Measurements from ENCODE around the gene WNT10A.

The WNT10A gene

DNA sequence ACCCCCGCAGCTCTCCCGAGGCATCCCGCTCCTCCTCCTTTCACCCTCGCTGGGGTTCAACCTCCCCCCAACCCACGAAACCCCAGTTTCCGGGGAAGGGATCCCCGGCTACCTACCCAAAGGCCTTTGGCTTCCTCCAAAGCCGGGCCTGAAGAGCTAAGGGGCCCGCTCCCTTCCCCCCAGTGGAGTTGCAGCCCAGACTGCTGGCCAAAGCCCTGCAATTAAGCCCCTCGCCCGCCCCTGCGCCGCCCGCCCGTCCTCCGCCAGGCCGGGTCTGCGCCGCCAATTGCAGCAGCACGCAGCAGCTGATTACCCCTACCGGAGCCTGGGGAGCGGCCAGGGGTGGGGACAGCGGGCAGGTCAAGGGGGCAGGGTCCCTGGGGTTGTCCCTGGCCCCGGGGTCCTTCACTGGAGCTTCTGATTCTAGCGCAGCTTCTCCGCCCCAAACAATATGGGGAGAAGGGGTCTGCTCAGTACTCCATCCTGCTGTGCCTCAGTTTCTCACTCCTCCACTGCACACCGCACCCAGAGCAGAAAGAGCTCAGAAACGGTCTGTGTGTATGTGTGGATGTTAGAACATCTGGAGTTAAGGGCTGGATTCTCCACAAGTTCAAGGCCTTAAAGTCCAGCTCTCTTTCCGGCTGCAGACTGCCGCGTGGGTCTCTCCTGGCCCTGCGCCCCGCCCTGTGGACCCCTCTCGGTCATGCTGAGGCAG lies 16.9 kb downstream of the WNT10A start:
- Histone ChIP-seq H3K4me3 (ENCODE audit: low read length) (no peak overlapping the region), H3K36me3 (ENCODE audit: insufficient read depth, low read length) (no peaks in the 10 kb centered on the region), H3K4me2 (ENCODE audit: low read length) (no peak overlapping the region), H3K9me3 (replicated peaks; ENCODE audit: low read length) (no peaks in the 10 kb centered on the region), H3K4me1 (ENCODE audit: control insufficient read depth, insufficient read depth, low read length) (peaks cover 15% of the 10 kb centered on the region), H3K27me3 (ENCODE audit: control insufficient read depth, insufficient read depth, low read length) (peaks cover 85% of the 10 kb centered on the region), H3K9ac (ENCODE audit: low read depth, low read length) (no peak overlapping the region)

DNA sequence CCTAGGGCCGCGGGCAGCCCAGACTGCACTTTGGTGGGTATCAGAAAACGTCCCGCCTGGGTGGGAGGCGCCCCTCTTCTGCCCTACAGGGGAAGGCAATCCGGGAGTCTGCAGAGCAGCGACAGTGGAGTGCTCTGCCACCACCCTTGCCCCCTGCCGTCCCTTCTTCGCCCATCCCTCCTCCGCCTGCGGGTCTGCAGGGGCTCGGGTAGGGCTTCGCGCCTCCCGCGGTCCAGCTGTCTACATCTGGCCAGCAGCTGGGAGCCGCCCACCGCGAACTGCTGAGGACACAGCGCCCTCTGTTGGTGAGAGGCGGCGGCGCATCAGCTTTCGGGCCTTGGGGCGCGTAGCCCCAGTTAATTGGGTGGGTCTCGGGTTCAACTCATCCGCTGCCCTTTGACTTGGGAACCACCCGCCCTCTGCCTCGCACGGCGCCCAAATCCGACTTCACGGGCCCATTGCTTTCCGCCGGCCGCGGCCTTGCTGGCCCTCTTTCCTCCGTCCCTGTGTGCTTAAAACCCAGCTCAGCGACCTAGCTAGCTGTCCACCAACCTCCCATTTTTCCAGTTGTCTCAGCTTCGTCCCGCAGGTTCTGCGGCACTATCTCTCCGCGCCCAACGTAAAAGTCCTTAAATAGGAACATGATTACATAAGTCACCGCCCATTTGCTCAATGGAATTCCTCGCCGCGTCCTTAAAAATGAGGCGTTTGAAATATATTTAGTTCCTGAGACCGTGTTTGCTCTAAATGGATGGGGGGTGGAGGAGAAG lies 17.6 kb downstream of the WNT10A start:
- peaks cover 86% of the 10 kb centered on the region for H3K27me3 ChIP-seq (ENCODE audit: control insufficient read depth, insufficient read depth, low read length)
- no peaks in the 10 kb centered on the region for H3K36me3 ChIP-seq (ENCODE audit: insufficient read depth, low read length)
- H3K4me1 ChIP-seq (ENCODE audit: control insufficient read depth, insufficient read depth, low read length) = peaks cover 8% of the 10 kb centered on the region
- H3K9me3 ChIP-seq (replicated peaks; ENCODE audit: low read length) = no peaks in the 10 kb centered on the region
- no peak overlapping the region for H3K4me3 ChIP-seq (ENCODE audit: low read length)
- H3K4me2 ChIP-seq (ENCODE audit: low read length) = peak overlapping the region; percentile 40
- no peak overlapping the region for H3K9ac ChIP-seq (ENCODE audit: low read depth, low read length)

DNA sequence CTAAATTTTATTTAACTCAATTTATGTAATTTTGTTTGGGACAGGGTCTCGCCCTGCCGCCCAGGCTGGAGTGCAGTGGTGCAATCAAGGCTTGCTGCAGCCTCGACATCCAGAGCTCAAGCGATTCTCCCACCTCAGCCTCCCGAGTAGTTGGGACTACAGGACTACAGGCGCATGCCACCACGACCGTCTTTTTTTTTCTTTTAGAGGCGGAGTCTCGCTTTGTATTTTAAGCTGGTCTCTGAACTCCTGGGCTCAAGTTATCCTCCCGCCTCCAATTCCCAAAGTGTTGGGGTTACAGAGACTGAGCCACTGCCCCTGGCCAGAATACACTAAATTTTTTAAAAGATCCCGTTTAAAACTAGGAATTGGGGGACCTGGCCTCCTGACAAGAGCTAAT lies 18.5 kb downstream of the WNT10A start:
- H3K4me1 ChIP-seq (ENCODE audit: control insufficient read depth, insufficient read depth, low read length) = peaks cover 7% of the 10 kb centered on the region
- no peaks in the 10 kb centered on the region for H3K9me3 ChIP-seq (replicated peaks; ENCODE audit: low read length)
- no peaks in the 10 kb centered on the region for H3K36me3 ChIP-seq (ENCODE audit: insufficient read depth, low read length)
- H3K9ac ChIP-seq (ENCODE audit: low read depth, low read length) = no peak overlapping the region
- peaks cover 84% of the 10 kb centered on the region for H3K27me3 ChIP-seq (ENCODE audit: control insufficient read depth, insufficient read depth, low read length)
- H3K4me2 ChIP-seq (ENCODE audit: low read length) = no peak overlapping the region
- no peak overlapping the region for H3K4me3 ChIP-seq (ENCODE audit: low read length)

DNA sequence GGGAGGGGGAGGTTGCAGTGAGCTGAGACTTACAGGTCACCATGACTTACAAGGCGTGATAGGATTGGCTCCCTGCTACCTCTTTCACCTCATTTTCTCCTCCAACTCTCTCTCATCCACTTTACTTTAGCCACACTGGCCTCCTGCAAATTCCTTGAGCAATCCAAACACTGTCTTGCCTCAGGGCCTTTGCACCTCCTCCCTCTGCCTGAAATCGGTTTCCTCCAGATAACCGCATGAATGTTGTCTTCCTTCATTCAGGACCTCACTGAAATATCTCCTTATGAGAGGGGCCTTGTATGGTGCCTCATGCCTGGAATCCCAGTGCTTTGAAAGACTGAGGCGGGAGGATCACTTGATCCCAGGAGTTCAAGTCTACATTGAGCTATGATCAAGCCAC lies 21.8 kb downstream of the WNT10A start:
- H3K4me2 ChIP-seq (ENCODE audit: low read length) = no peak overlapping the region
- H3K9me3 ChIP-seq (replicated peaks; ENCODE audit: low read length) = no peaks in the 10 kb centered on the region
- no peaks in the 10 kb centered on the region for H3K4me1 ChIP-seq (ENCODE audit: control insufficient read depth, insufficient read depth, low read length)
- H3K36me3 ChIP-seq (ENCODE audit: insufficient read depth, low read length) = no peaks in the 10 kb centered on the region
- no peak overlapping the region for H3K4me3 ChIP-seq (ENCODE audit: low read length)
- peaks cover 76% of the 10 kb centered on the region for H3K27me3 ChIP-seq (ENCODE audit: control insufficient read depth, insufficient read depth, low read length)
- H3K9ac ChIP-seq (ENCODE audit: low read depth, low read length) = no peak overlapping the region

DNA sequence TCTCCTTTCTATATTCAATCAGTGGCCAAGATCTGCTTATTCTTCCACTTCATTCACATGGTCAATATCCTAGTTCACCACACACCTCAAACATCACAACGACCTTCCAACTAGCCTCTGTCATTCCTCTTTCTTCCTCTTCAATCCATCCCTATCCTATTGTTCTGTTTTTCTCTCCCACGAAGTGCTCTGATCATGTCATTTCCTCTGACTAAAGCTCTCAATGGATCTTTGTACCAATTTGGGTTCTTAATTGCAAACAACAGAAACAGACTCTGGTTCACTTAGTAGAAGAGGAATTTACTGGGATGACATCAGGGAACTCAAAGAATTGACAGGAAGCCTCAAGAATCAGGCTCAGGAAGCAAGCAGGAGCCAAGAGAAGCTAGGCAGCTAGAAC lies 23.5 kb downstream of the WNT10A start:
- Histone ChIP-seq H3K9ac (ENCODE audit: low read depth, low read length) (no peak overlapping the region), H3K4me1 (ENCODE audit: control insufficient read depth, insufficient read depth, low read length) (peaks cover 8% of the 10 kb centered on the region), H3K36me3 (ENCODE audit: insufficient read depth, low read length) (no peaks in the 10 kb centered on the region), H3K4me3 (ENCODE audit: low read length) (no peak overlapping the region), H3K27me3 (ENCODE audit: control insufficient read depth, insufficient read depth, low read length) (peaks cover 61% of the 10 kb centered on the region), H3K9me3 (replicated peaks; ENCODE audit: low read length) (no peaks in the 10 kb centered on the region), H3K4me2 (ENCODE audit: low read length) (no peak overlapping the region)

DNA sequence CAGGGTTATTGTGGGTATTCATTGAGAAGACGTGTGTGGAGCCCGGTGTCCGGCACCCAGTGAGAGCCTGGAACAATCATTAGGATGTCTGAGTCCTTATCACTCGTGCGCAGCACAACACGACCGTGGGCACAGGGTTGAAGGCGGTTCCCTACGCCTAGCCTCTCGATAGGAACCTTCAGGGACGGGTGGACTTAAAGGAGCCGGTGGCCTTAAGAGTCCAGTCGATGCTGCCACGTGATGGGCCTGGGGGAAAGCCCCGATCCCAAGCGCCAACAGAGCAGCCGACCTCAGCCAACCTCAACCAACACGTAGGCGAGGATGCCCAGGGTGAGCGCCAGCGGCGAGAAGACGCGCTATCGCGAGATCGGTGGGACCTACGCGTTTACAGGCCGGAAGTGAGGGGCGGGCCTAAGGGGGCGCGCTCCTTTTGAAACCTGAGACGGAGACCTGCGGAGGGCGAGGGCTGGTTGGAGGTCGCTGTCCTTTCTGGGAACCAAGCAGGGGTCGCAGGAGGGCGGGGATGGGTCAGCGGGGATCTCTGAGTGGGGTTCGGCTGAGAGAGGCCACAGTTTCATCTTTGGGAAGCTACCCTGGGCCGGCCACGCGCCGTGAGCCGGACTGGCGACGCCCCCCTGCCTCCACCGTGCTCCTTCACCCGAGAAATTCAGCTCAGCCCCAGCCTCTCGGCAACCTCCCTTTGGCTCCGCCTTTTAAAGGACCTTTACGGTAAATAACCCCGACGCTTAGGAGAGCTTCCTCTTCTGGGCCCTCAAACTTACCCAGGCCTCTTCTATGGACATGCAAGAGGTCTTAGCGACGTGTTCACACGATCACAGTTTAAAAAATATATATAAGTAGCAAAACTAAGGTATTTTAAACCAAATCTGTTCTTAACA lies 28.3 kb downstream of the WNT10A start:
- Histone ChIP-seq H3K36me3 (ENCODE audit: insufficient read depth, low read length) (no peaks in the 10 kb centered on the region), H3K4me3 (ENCODE audit: low read length) (peak overlapping the region; percentile 72), H3K9ac (ENCODE audit: low read depth, low read length) (peak overlapping the region; percentile 71), H3K9me3 (replicated peaks; ENCODE audit: low read length) (no peaks in the 10 kb centered on the region), H3K27me3 (ENCODE audit: control insufficient read depth, insufficient read depth, low read length) (peaks cover 33% of the 10 kb centered on the region), H3K4me1 (ENCODE audit: control insufficient read depth, insufficient read depth, low read length) (peaks cover 13% of the 10 kb centered on the region), H3K4me2 (ENCODE audit: low read length) (peak overlapping the region; percentile 88)

DNA sequence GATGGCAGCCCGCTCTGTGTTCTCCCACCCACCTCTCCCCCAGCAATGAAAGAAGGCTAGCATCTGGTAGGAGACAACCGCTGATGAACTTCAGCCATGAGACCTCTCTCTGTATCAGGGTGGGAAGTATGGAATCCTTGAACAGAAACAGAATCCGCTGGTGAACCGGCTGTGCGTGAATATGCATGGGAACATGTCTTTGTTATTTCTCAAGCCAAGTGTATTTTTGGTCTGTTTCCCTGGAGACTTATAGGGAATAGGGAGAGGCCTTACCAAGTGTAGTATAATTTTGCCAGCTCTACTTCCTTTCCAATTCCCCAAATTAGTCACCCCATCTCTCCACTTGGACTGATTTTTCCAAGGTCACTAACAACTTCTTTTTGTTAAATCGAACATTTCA lies 30.1 kb downstream of the WNT10A start:
- H3K27me3 ChIP-seq (ENCODE audit: control insufficient read depth, insufficient read depth, low read length) = peaks cover 26% of the 10 kb centered on the region
- no peak overlapping the region for H3K9ac ChIP-seq (ENCODE audit: low read depth, low read length)
- no peaks in the 10 kb centered on the region for H3K9me3 ChIP-seq (replicated peaks; ENCODE audit: low read length)

DNA sequence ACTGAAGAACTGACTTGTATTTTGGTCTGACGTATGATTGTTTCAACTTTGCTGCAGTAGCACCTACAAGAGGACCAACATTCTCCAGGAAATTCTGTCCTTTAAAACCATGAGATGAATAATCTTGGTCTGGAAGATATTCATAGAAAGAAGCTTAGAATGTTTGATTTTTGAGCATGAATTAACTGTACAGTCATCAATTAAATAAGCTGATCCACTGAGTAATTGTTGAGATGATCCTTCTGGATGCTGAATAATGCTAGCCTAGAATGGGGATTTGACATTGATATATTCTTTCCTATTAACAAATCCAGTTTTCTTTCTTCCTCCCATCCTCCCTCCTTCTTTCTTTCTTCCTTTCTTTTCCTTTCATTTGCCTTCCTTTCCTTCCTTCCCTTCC lies 39.9 kb downstream of the WNT10A start:
- H3K9me3 ChIP-seq (replicated peaks; ENCODE audit: low read length) = no peaks in the 10 kb centered on the region
- H3K4me2 ChIP-seq (ENCODE audit: low read length) = no peak overlapping the region
- H3K27me3 ChIP-seq (ENCODE audit: control insufficient read depth, insufficient read depth, low read length) = peaks cover 40% of the 10 kb centered on the region
- H3K4me1 ChIP-seq (ENCODE audit: control insufficient read depth, insufficient read depth, low read length) = no peaks in the 10 kb centered on the region
- no peaks in the 10 kb centered on the region for H3K36me3 ChIP-seq (ENCODE audit: insufficient read depth, low read length)
- no peak overlapping the region for H3K4me3 ChIP-seq (ENCODE audit: low read length)
- H3K9ac ChIP-seq (ENCODE audit: low read depth, low read length) = no peak overlapping the region

More for the DNA sequence above, 30.1 kb downstream of the WNT10A start:
- Histone ChIP-seq H3K4me2 (ENCODE audit: low read length) (no peak overlapping the region), H3K36me3 (ENCODE audit: insufficient read depth, low read length) (no peaks in the 10 kb centered on the region), H3K4me1 (ENCODE audit: control insufficient read depth, insufficient read depth, low read length) (peaks cover 13% of the 10 kb centered on the region), H3K4me3 (ENCODE audit: low read length) (no peak overlapping the region)

DNA sequence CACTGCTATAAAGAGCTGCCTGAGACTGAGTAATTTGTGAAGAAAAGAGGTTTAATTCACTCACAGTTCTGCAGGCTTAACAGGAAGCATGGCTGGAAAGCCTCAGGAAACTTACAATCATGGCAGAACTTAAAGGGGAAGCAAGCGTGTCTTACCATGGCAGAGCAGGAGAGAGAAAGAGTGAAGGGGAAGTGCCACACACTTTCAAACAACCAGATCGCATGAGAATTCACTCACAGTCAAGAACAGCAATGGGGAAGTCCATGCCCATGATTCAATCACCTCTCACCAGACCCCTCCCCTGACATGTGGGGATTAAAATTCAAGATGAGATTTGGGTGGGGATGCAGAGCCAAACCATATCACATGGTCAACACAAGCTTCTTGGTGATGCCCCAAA lies 44.1 kb downstream of the WNT10A start:
- Histone ChIP-seq H3K27me3 (ENCODE audit: control insufficient read depth, insufficient read depth, low read length) (peaks cover 57% of the 10 kb centered on the region), H3K4me1 (ENCODE audit: control insufficient read depth, insufficient read depth, low read length) (no peaks in the 10 kb centered on the region), H3K4me2 (ENCODE audit: low read length) (no peak overlapping the region), H3K9ac (ENCODE audit: low read depth, low read length) (no peak overlapping the region), H3K4me3 (ENCODE audit: low read length) (no peak overlapping the region), H3K36me3 (ENCODE audit: insufficient read depth, low read length) (no peaks in the 10 kb centered on the region), H3K9me3 (replicated peaks; ENCODE audit: low read length) (no peaks in the 10 kb centered on the region)

DNA sequence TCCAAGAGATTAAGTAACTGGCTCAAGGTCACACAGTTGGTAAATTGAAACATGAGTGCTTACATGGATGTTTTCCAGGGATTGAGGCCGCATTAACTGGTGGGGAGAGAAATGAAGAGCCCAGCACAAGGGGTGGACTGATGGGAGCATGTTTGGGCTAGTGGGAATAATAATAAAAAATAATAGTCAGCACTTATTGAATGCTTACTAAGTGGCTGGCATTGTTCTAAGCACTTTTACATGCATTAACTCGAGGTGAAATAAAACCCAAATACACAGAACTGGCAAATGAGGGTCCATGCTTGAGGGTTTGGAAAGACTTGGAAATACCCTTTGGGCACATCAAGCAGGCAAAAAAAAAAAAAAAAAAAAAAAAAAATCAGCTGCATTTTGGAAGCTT lies 44.8 kb downstream of the WNT10A start:
- Histone ChIP-seq H3K4me1 (ENCODE audit: control insufficient read depth, insufficient read depth, low read length) (no peaks in the 10 kb centered on the region), H3K36me3 (ENCODE audit: insufficient read depth, low read length) (no peaks in the 10 kb centered on the region), H3K4me3 (ENCODE audit: low read length) (no peak overlapping the region), H3K4me2 (ENCODE audit: low read length) (no peak overlapping the region), H3K9ac (ENCODE audit: low read depth, low read length) (no peak overlapping the region), H3K27me3 (ENCODE audit: control insufficient read depth, insufficient read depth, low read length) (peaks cover 52% of the 10 kb centered on the region), H3K9me3 (replicated peaks; ENCODE audit: low read length) (no peaks in the 10 kb centered on the region)

DNA sequence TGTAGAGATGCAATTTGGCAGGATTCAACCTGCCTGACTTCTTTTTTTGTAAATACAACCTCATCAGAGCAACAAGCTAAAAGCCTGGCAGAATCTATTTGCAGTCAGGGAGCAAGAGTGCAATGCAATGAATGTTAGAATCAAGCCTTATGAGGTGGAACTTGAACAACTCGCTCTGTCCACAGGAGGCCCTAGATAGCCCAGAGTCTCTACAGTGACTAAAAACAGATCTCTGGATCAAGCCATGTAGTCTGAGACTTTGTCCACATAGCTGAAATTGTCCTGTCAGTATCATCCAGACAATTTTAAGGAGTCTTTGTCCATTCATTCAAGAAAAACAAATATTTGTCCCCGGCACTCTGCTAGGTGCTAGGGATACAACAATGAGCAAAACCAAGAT lies 46.8 kb downstream of the WNT10A start:
- Histone ChIP-seq H3K9me3 (replicated peaks; ENCODE audit: low read length) (no peaks in the 10 kb centered on the region), H3K4me1 (ENCODE audit: control insufficient read depth, insufficient read depth, low read length) (no peaks in the 10 kb centered on the region), H3K4me2 (ENCODE audit: low read length) (no peak overlapping the region), H3K27me3 (ENCODE audit: control insufficient read depth, insufficient read depth, low read length) (peaks cover 49% of the 10 kb centered on the region), H3K4me3 (ENCODE audit: low read length) (no peak overlapping the region), H3K9ac (ENCODE audit: low read depth, low read length) (no peak overlapping the region), H3K36me3 (ENCODE audit: insufficient read depth, low read length) (no peaks in the 10 kb centered on the region)

All from skeletal muscle satellite cell (primary cell).